Measurements from ENCODE around the gene SUOX.

DNA sequence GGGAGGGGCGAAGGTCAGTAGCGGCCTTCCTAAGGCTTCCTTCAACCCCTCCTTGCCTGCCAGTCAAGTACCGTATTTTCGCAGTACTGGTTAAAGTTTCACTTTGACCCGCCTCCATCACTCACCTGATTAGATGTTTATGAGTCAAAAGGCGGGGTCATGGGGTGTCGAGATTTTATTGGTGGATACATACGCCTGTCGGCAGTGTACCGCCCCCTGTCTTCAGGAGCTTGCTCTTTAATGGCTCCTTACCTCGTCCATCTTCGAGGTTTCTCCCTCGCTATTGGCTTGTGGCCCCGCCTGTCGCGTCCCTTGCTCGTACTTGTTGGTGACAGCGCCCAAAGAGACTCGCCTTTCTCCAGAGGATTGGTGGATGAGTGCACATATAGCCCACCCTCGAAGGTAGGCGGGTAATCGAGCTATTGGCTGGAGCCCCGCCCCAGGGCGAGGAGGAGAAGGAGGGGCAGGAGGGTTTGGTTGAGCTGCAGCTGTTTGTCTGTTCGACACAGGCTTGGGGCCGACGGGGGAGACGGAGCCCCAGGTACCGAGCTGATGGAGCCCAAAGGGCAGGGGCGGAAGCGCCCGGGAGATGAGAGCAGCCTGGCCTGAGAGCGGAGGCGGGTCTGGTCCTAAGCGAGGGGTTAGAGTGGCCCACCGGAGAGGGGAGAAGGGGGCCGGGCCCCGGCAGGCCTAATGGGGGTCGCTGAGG is 23.3 kb upstream of the SUOX start, which contains the start of gene RAB5B:
- TF ChIP-seq POLR2A (IDR thresholded peaks at IDR 0.05), result peak; percentile 93
- TF ChIP-seq, protein P1, sequence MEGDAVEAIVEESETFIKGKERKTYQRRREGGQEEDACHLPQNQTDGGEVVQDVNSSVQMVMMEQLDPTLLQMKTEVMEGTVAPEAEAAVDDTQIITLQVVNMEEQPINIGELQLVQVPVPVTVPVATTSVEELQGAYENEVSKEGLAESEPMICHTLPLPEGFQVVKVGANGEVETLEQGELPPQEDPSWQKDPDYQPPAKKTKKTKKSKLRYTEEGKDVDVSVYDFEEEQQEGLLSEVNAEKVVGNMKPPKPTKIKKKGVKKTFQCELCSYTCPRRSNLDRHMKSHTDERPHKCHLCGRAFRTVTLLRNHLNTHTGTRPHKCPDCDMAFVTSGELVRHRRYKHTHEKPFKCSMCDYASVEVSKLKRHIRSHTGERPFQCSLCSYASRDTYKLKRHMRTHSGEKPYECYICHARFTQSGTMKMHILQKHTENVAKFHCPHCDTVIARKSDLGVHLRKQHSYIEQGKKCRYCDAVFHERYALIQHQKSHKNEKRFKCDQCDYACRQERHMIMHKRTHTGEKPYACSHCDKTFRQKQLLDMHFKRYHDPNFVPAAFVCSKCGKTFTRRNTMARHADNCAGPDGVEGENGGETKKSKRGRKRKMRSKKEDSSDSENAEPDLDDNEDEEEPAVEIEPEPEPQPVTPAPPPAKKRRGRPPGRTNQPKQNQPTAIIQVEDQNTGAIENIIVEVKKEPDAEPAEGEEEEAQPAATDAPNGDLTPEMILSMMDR (IDR thresholded peaks at IDR 0.05), result peak; percentile 25 to 65 (median 46)
